ENCODE measurements around the gene C10orf143. TPM values are rescaled to one million over a fixed set of nuclear protein-coding genes. Genes with fewer than 3 reads are reported as not detected.

The C10orf143 gene
- total RNA-seq, 4 donors from 2014 or later, result 5.0 to 8.5 (median 6.2) TPM

DNA sequence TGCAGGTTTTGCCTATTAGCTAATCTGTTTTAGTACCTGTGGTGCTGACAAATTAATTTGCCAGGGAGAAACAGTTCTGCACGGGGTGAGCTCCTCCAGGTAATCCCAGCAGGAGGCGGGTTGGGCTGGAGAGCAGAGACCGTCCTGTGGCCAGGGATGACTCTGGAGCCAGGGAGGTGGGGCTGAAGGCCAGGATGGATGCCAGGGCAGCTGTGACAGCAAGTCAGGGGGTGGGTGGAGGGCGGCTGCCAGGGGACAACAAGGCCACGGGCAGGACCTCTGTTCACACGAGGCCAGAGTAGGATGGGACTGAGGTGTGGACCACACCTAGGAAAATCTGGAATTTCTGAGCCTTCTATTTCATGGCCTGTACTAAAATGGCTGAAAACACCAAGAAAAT lies 48.9 kb downstream of the C10orf143 start:
- TF ChIP-seq POLR2A (IDR thresholded peaks at IDR 0.05), result no peak
- TF ChIP-seq, protein P1, sequence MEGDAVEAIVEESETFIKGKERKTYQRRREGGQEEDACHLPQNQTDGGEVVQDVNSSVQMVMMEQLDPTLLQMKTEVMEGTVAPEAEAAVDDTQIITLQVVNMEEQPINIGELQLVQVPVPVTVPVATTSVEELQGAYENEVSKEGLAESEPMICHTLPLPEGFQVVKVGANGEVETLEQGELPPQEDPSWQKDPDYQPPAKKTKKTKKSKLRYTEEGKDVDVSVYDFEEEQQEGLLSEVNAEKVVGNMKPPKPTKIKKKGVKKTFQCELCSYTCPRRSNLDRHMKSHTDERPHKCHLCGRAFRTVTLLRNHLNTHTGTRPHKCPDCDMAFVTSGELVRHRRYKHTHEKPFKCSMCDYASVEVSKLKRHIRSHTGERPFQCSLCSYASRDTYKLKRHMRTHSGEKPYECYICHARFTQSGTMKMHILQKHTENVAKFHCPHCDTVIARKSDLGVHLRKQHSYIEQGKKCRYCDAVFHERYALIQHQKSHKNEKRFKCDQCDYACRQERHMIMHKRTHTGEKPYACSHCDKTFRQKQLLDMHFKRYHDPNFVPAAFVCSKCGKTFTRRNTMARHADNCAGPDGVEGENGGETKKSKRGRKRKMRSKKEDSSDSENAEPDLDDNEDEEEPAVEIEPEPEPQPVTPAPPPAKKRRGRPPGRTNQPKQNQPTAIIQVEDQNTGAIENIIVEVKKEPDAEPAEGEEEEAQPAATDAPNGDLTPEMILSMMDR (IDR thresholded peaks at IDR 0.05), result no peak
- Histone ChIP-seq H3K4me1 (no peaks in the 10 kb centered on the region), H3K4me3 (replicated peaks in 1 of 3) (no peak overlapping the region), H3K27ac (no peak overlapping the region), H3K36me3 (no peaks in the 10 kb centered on the region), H3K27me3 (no peaks in the 10 kb centered on the region), H3K9me3 (no peaks in the 10 kb centered on the region)
- intact Hi-C loops (cut with DNase I), result no loop called here
- 83 to 93% methylated on average over 6 of the region's 6 CpGs for WGBS, 2 donors
- DNase-seq, result no peak

DNA sequence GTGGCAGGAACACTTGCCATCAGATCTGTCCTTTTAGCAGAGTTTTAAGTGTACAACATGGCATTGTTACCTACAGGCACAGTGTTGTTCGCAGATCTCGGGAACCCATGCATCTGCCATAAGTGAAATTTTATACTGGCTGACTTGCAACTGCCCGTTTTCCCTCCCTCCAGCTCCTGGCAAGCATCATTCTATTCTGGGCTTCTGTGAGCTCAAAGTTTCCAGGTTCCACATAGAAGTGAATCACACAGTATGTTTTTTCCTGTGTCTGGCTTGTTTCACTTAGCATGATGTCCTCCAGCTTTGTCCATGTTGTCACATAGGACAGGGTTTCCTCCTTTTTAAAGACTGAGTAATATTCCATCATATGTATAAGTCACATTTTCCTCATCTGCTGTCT lies 56.6 kb downstream of the C10orf143 start:
- 87% methylated on average over 3 of the region's 3 CpGs for WGBS, 2 donors
- Histone ChIP-seq H3K27me3 (no peaks in the 10 kb centered on the region), H3K4me3 (replicated peaks in 1 of 3) (no peak overlapping the region), H3K27ac (no peak overlapping the region), H3K4me1 (no peaks in the 10 kb centered on the region), H3K36me3 (no peaks in the 10 kb centered on the region), H3K9me3 (no peaks in the 10 kb centered on the region)
- intact Hi-C loops (cut with DNase I), result no loop called here
- TF ChIP-seq, protein P1 (IDR thresholded peaks at IDR 0.05), result no peak
- no peak for TF ChIP-seq POLR2A (IDR thresholded peaks at IDR 0.05)
- no peak for DNase-seq

DNA sequence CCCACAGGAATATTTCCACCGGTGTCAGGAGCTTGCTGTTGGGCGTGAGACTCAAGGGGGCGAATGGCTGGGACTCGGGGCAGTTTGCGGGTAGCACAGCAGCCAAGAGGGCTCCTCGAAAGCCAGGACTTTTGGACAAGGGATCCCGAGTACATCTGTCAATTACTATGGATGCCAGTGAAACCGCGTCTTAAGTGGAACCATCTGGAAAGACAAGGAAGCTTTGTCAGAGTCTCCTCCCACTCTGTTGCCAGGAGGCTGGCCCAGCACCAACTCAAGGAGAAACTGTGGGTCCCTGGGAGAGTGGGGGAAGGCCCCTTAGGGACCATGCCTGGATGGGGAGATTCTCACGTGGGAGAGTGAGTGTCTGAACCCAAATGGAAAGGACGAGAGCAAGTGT lies 57.1 kb downstream of the C10orf143 start:
- H3K4me1 ChIP-seq, result no peaks in the 10 kb centered on the region
- no peaks in the 10 kb centered on the region for H3K27me3 ChIP-seq
- TF ChIP-seq, protein P1 (IDR thresholded peaks at IDR 0.05), result no peak
- TF ChIP-seq POLR2A (IDR thresholded peaks at IDR 0.05), result no peak
- H3K9me3 ChIP-seq, result no peaks in the 10 kb centered on the region
- intact Hi-C loops (cut with DNase I), result no loop called here
- no peaks in the 10 kb centered on the region for H3K36me3 ChIP-seq
- no peak overlapping the region for H3K4me3 ChIP-seq (replicated peaks in 1 of 3)
- no peak overlapping the region for H3K27ac ChIP-seq
- DNase-seq, result no peak
- whole genome bisulfite sequencing, 2 donors, result 86 to 87% methylated on average over 11 of the region's 11 CpGs

DNA sequence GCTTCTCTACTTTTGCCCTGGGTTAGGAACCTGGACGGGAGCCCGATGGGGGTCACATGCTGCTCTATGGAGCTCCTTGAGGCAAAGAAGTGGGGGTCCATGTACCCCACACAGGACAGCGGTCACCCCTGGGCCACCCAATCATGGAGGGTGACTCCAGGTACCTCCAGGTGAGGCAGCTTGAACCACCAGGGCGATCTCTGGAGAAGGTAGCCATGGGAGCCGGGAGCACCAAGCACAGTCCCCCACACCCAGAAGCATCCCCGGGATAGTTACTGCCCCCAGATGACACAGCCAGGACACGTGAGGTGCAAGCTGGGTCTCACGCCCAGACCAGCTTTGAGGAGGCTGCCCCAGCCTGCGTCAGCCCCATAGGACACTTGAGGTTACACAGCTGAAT lies 58.4 kb downstream of the C10orf143 start:
- no peak for DNase-seq
- no peak overlapping the region for H3K4me3 ChIP-seq (replicated peaks in 1 of 3)
- H3K27ac ChIP-seq, result no peak overlapping the region
- H3K36me3 ChIP-seq, result no peaks in the 10 kb centered on the region
- H3K9me3 ChIP-seq, result no peaks in the 10 kb centered on the region
- WGBS, 2 donors, result 83 to 91% methylated on average over 4 to 7 of the region's 9 CpGs
- TF ChIP-seq POLR2A (IDR thresholded peaks at IDR 0.05), result no peak
- TF ChIP-seq, protein P1 (IDR thresholded peaks at IDR 0.05), result no peak
- H3K27me3 ChIP-seq, result no peaks in the 10 kb centered on the region
- intact Hi-C loops (cut with DNase I), result no loop called here
- H3K4me1 ChIP-seq, result no peaks in the 10 kb centered on the region

DNA sequence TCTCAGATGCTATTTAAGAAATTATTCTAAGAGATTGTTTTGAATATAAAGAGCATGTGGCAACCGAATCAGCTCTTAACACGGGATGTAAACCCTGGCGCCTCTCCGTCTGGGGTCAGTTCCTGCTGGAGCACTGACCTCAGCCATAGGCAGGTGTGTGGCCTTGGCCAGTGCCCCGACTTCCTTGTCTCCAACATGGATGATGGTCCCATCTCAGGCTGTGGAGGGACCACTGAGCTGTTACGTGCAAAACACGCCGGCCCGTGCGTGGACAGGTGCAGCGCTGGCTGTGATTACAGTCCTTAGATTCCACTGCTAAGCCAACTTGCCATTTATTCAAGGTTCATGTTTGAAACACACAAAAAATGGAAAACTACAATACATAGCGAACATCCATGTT lies 59.9 kb downstream of the C10orf143 start:
- no peak for DNase-seq
- intact Hi-C loops (cut with DNase I), result no loop called here
- Histone ChIP-seq H3K27ac (no peak overlapping the region), H3K9me3 (no peaks in the 10 kb centered on the region), H3K4me1 (no peaks in the 10 kb centered on the region), H3K4me3 (replicated peaks in 1 of 3) (no peak overlapping the region), H3K36me3 (no peaks in the 10 kb centered on the region), H3K27me3 (no peaks in the 10 kb centered on the region)
- WGBS, 2 donors, result 80 to 85% methylated on average over 11 to 12 of the region's 12 CpGs
- TF ChIP-seq POLR2A (IDR thresholded peaks at IDR 0.05), result no peak

DNA sequence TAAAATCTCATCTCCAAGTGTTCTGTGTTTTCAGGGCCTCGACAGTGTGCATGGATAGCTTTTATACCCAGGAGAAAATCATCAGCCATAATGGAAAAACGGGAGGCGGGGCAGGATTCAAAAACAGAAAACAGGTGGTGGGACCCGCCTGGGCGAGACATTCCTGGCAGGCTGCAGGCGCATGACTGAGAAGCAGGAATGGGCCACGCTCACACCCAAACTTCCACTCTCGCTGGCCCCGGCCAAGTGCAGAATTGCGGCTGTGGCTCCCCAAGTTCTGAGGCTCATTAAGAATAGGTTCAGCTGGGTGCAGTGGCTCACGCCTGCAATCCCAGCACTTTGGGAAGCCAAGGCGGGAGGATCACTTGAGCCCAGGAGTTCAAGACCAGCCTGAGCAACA lies 60.6 kb downstream of the C10orf143 start:
- DNase-seq, result no peak
- TF ChIP-seq, protein P1 (IDR thresholded peaks at IDR 0.05), result no peak
- TF ChIP-seq POLR2A (IDR thresholded peaks at IDR 0.05), result no peak

More for the DNA sequence above, 60.6 kb downstream of the C10orf143 start:
- Histone ChIP-seq H3K36me3 (no peaks in the 10 kb centered on the region), H3K27me3 (no peaks in the 10 kb centered on the region), H3K9me3 (no peaks in the 10 kb centered on the region), H3K4me3 (replicated peaks in 1 of 3) (no peak overlapping the region), H3K4me1 (no peaks in the 10 kb centered on the region), H3K27ac (no peak overlapping the region)
- 84 to 85% methylated on average over 11 to 12 of the region's 12 CpGs for WGBS, 2 donors
- intact Hi-C loops (cut with DNase I), result no loop called here
